IMR-90 (cell line): ENCODE measurements around the gene WDR70. TPM values are rescaled to one million over a fixed set of nuclear protein-coding genes. Genes with fewer than 3 reads are reported as not detected.

Source experiments
- ATAC-seq: fragments of 200-7000 bp; cut with Tn5 transposase; 2 replicates; pipeline ENCODE4 v1.9.1; 2020; ENCODE audit warnings: low read depth, mild to moderate bottlenecking, moderate library complexity
- BruUV-seq: library from RNA; stranded (reverse); fragments of 400-500 nt; replicated peaks from 2 replicates; lab custom pipeline; 2021; lab: Mats Ljungman, UMichigan
- CTCF ChIA-PET: fragments of 300-600 bp; formaldehyde crosslinking; extraction: SDS; loops from one replicate; lab custom pipeline; 2021; ENCODE audit warnings: antibody characterized with exemption; lab: Yijun Ruan, JAX
- POLR2A ChIA-PET: fragments of 300-600 bp; sonication (Branson Sonifier 250); formaldehyde crosslinking; loops from one replicate; lab custom pipeline; 2022; ENCODE audit warnings: antibody characterized with exemption; ENCODE audit not compliant: unreplicated experiment; lab: Charles Lee
- DNase-seq: peaks from one replicate; pipeline ENCODE4 v3.0.0; 2013
- H2AFZ ChIP-seq: replicated peaks from 2 replicates; pipeline ENCODE3; 2013; ENCODE audit warnings: low read length, mild to moderate bottlenecking; ENCODE audit not compliant: poor library complexity
- H2AK5ac ChIP-seq: 2 replicates; pipeline ENCODE4 v1.6.1; 2013; ENCODE audit warnings: low read depth, low read length, inconsistent platforms
- H2AK9ac ChIP-seq: replicated peaks from 2 replicates; pipeline ENCODE3; 2013; ENCODE audit warnings: mild to moderate bottlenecking, low read depth, low read length, moderate library complexity; ENCODE audit not compliant: poor library complexity
- H2BK120ac ChIP-seq: 2 replicates; pipeline ENCODE4 v1.6.1; 2013; ENCODE audit warnings: low read depth, low read length, inconsistent platforms
- H2BK15ac ChIP-seq: 3 replicates; pipeline ENCODE4 v1.6.1; 2013; ENCODE audit warnings: low read depth, low read length, inconsistent platforms
- H2BK20ac ChIP-seq: 2 replicates; pipeline ENCODE4 v1.6.1; 2013; ENCODE audit warnings: low read depth, mild to moderate bottlenecking, inconsistent platforms, low read length, moderate library complexity
- H2BK5ac ChIP-seq: 2 replicates; pipeline ENCODE4 v1.6.1; 2013; ENCODE audit warnings: mild to moderate bottlenecking, low read depth, low read length, inconsistent platforms; ENCODE audit not compliant: poor library complexity, severe bottlenecking
- H3K14ac ChIP-seq: replicated peaks from 2 replicates; pipeline ENCODE4 v1.6.1; 2013; ENCODE audit warnings: low read depth, low read length, inconsistent platforms
- H3K18ac ChIP-seq: 2 replicates; pipeline ENCODE4 v1.6.1; 2013; ENCODE audit warnings: low read depth, low read length, control low read depth
- H3K23ac ChIP-seq: 2 replicates; pipeline ENCODE4 v1.6.1; 2013; ENCODE audit warnings: low read depth, low read length, inconsistent platforms
- H3K27ac ChIP-seq: 2 replicates; pipeline ENCODE4 v1.5.1; 2013; ENCODE audit warnings: mild to moderate bottlenecking, control low read depth, low read length; ENCODE audit not compliant: insufficient read depth
- H3K27me3 ChIP-seq: 2 replicates; pipeline ENCODE4 v1.6.1; 2013; ENCODE audit warnings: low read length; ENCODE audit not compliant: control insufficient read depth, insufficient read depth
- H3K36me3 ChIP-seq: 2 replicates; pipeline ENCODE4 v1.6.1; 2013; ENCODE audit warnings: low read length, mixed read lengths; ENCODE audit not compliant: control insufficient read depth, insufficient read depth
- H3K4ac ChIP-seq: 2 replicates; pipeline ENCODE4 v1.6.1; 2013; ENCODE audit warnings: low read depth, low read length, inconsistent platforms
- H3K4me1 ChIP-seq: 2 replicates; pipeline ENCODE4 v1.6.1; 2013; ENCODE audit warnings: low read length, mixed read lengths; ENCODE audit not compliant: control insufficient read depth, insufficient read depth
- H3K4me2 ChIP-seq: 2 replicates; pipeline ENCODE4 v1.6.1; 2013; ENCODE audit warnings: low read depth, mild to moderate bottlenecking, control low read depth, low read length, moderate library complexity
- H3K4me3 ChIP-seq: 2 replicates; pipeline ENCODE4 v1.5.1; 2013; ENCODE audit warnings: low read depth, mild to moderate bottlenecking, control low read depth, low read length, moderate library complexity; ENCODE audit not compliant: insufficient read depth
- H3K56ac ChIP-seq: 2 replicates; pipeline ENCODE4 v1.6.1; 2013; ENCODE audit warnings: low read length, inconsistent platforms; ENCODE audit not compliant: insufficient read depth; ENCODE audit errors: extremely low read depth
- H3K79me1 ChIP-seq, 2 experiments: 2 replicates each; pipeline ENCODE4 v1.6.1; 2013; ENCODE audit warnings: low read length in 2 of 2, inconsistent platforms in 1 of 2, low read depth in 1 of 2
- H3K9ac ChIP-seq: 2 replicates; pipeline ENCODE4 v1.6.1; 2013; ENCODE audit warnings: low read depth, low read length, control low read depth
- H3K9me1 ChIP-seq: 2 replicates; pipeline ENCODE4 v1.6.1; 2013; ENCODE audit warnings: low read length, inconsistent platforms; ENCODE audit not compliant: insufficient read depth
- H3K9me3 ChIP-seq: 2 replicates; pipeline ENCODE4 v1.6.1; 2013; ENCODE audit warnings: low read length; ENCODE audit not compliant: control insufficient read depth, insufficient read depth
- H4K20me1 ChIP-seq: 2 replicates; pipeline ENCODE4 v1.6.1; 2013; ENCODE audit warnings: low read length, inconsistent platforms; ENCODE audit not compliant: insufficient read depth
- H4K5ac ChIP-seq: 2 replicates; pipeline ENCODE4 v1.6.1; 2013; ENCODE audit warnings: mild to moderate bottlenecking, low read depth, low read length, control low read depth
- H4K8ac ChIP-seq, 2 experiments: 2 replicates each; pipeline ENCODE4 v1.6.1; 2013; ENCODE audit warnings: low read depth in 2 of 2, low read length in 2 of 2, control low read depth in 1 of 2, inconsistent platforms in 1 of 2
- H4K91ac ChIP-seq: 2 replicates; pipeline ENCODE4 v1.6.1; 2013; ENCODE audit warnings: low read depth, low read length, inconsistent platforms; ENCODE audit not compliant: insufficient read depth
- CEBPB ChIP-seq: IDR thresholded peaks from 2 replicates; pipeline ENCODE4 v1.6.1; 2012; ENCODE audit warnings: low read depth, low read length, improper control_type of control experiment
- CHD1 ChIP-seq: IDR thresholded peaks from 2 replicates; pipeline ENCODE4 v1.6.1; 2012; ENCODE audit warnings: low read depth, low read length, improper control_type of control experiment
- FOS ChIP-seq: fragments of 150-350 bp; IDR thresholded peaks from 2 replicates; pipeline ENCODE4 v1.6.1; 2016; ENCODE audit warnings: low read depth, low read length
- MAFK ChIP-seq: IDR thresholded peaks from 2 replicates; pipeline ENCODE4 v1.6.1; 2012; ENCODE audit warnings: low read depth, low read length, improper control_type of control experiment
- POLR2A ChIP-seq: IDR thresholded peaks from 2 replicates; pipeline ENCODE4 v1.6.1; 2012; ENCODE audit warnings: mild to moderate bottlenecking, low read depth, low read length
- RCOR1 ChIP-seq: IDR thresholded peaks from 2 replicates; pipeline ENCODE4 v1.6.1; 2012; ENCODE audit warnings: mild to moderate bottlenecking, low read length, improper control_type of control experiment; ENCODE audit not compliant: insufficient replicate concordance
- SMC3 ChIP-seq: fragments of 150-350 bp; IDR thresholded peaks from 2 replicates; pipeline ENCODE4 v1.6.1; 2016; ENCODE audit warnings: low read depth, mild to moderate bottlenecking, antibody characterized with exemption, low read length, moderate library complexity
- USF2 ChIP-seq: fragments of 150-350 bp; IDR thresholded peaks from 2 replicates; pipeline ENCODE4 v1.6.1; 2017; ENCODE audit warnings: mild to moderate bottlenecking, antibody characterized with exemption, low read length, low read depth
- WGBS, 2 experiments: methylation state at CpG; one replicate each; pipeline versions ENCODE4 v1.1.5 to v1.1.7; 2013; ENCODE audit warnings: missing lambda C conversion rate in 2 of 2; ENCODE audit not compliant: insufficient read length in 1 of 2; ENCODE audit errors: extremely low coverage in 2 of 2; 5-methylcytosine and 5-hydroxymethylcytosine counted together
- dilution Hi-C: fragments of 300-500 bp; cut with HindIII; formaldehyde crosslinking; loops from one replicate; pipeline ENCODE4 v1.14.3; 2018; ENCODE audit warnings: low sequenced_read_pairs; ENCODE audit not compliant: unreplicated experiment
- in situ Hi-C: fragments of 300-500 bp; cut with MboI; formaldehyde crosslinking; loops from 3 replicates; pipeline ENCODE4 v1.14.3; 2019; ENCODE audit warnings: low sequenced_read_pairs, inconsistent platforms, mixed read lengths
- intact Hi-C: fragments of 100-400 bp; cut with micrococcal nuclease; formaldehyde crosslinking; loops from 2 replicates; pipeline ENCODE4 v1.10.0; 2022
- polyA plus RNA-seq, 3 experiments: library from polyadenylated mRNA; depleted of rRNA; stranded (reverse); fragments of >200 nt; gene quantifications; 2 replicates each; pipeline ENCODE4 v1.2.3, GENCODE V29; 2012; ENCODE audit warnings: low replicate concordance in 1 of 3
- total RNA-seq: library from RNA; depleted of rRNA; stranded (reverse); fragments of >200 nt; gene quantifications from 2 replicates; pipeline ENCODE4 v1.2.3, GENCODE V29; 2012

Gene WDR70
- total and polyA plus RNA-seq, 2 of the 4 experiments (the other 2 are of a cell fraction): 16.7 to 29.9 TPM

GRCh38 chr5:37703841-37704241, 324.7 kb downstream of the WDR70 start:
- Histone ChIP-seq H3K14ac (no peak overlapping the region), H3K4ac (no peak overlapping the region), H2BK5ac (no peak overlapping the region), H2AK5ac (no peak overlapping the region), H2AFZ (no peak overlapping the region), H3K27ac (no peak overlapping the region), H2AK9ac (no peak overlapping the region), H3K56ac (no peak overlapping the region), H4K5ac (no peak overlapping the region), H3K18ac (no peak overlapping the region), H2BK120ac (no peak overlapping the region), H4K91ac (no peak overlapping the region), H2BK20ac (no peak overlapping the region), H2BK15ac (no peak overlapping the region), H3K4me3 (no peak overlapping the region), H3K9ac (no peak overlapping the region), H3K79me1 (no peaks in the 10 kb centered on the region), H3K4me1 (no peaks in the 10 kb centered on the region), H3K9me1 (no peaks in the 10 kb centered on the region), H3K9me3 (no peaks in the 10 kb centered on the region), H3K27me3 (no peaks in the 10 kb centered on the region), H4K20me1 (no peaks in the 10 kb centered on the region), H4K8ac (no peak overlapping the region), H3K23ac (no peak overlapping the region), H3K4me2 (no peak overlapping the region), H3K36me3 (0 out of 2 replicates have a peak, but pooled peaks cover 2% of the 10 kb centered on the region)
- POLR2A ChIA-PET: interaction anchor here (0.5 kb wide), 2 partner anchors 18 to 19 kb away, joined by 3 to 4 read pairs; no protein-coding TSS in a partner anchor
- intact Hi-C loops: no loop called here
- ATAC-seq (peak; percentile 75), DNase-seq (peak; percentile 78)
- CTCF ChIA-PET: interaction anchor here (1.0 kb wide), 2 partner anchors 19 to 20 kb away, joined by 3 read pairs; no protein-coding TSS in a partner anchor
- no CpG with 5 or more reads among the region's 4 CpGs for WGBS, 2 experiments
- TF ChIP-seq MAFK (no peak), RCOR1 (no peak), POLR2A (no peak), CEBPB (no peak), FOS (no peak), USF2 (no peak), CHD1 (no peak), SMC3 (no peak)
- BruUV-seq: no TSS peak
- dilution Hi-C loops: no loop called here
- in situ Hi-C loops: no loop called here
